B cell (primary cell): ENCODE results near the gene TMEM19. TPM values are rescaled to one million over a fixed set of nuclear protein-coding genes. Genes with fewer than 3 reads are reported as not detected.
"Not testable (repeated sequence)": the region's sequence is repeated elsewhere in the genome, so short reads cannot be mapped to it uniquely, and the experiment has no call there.

Experiments used
- ATAC-seq: fragments of 200-7000 bp; cut with Tn5 transposase; one replicate; pipeline ENCODE4 v1.10.0; 2021; ENCODE audit warnings: low read depth, mild to moderate bottlenecking, moderate number of reproducible peaks, moderate library complexity
- CTCF ChIA-PET: fragments of 350-600 bp; sonication (Branson Sonifier 250); formaldehyde crosslinking; loops from one replicate; lab custom pipeline; 2021; ENCODE audit warnings: antibody characterized with exemption, inconsistent platforms; lab: Charles Lee
- POLR2A ChIA-PET: fragments of 350-600 bp; sonication (Branson Sonifier 250); formaldehyde crosslinking; loops from one replicate; lab custom pipeline; 2021; ENCODE audit warnings: antibody characterized with exemption; lab: Charles Lee
- DNase-seq: peaks from one replicate; pipeline ENCODE4 v3.0.0; 2013
- H2AFZ ChIP-seq: 2 replicates; pipeline ENCODE4 v1.6.1; 2012; ENCODE audit warnings: mild to moderate bottlenecking, low read depth, low read length; ENCODE audit not compliant: insufficient read depth, poor library complexity, severe bottlenecking
- H3K27ac ChIP-seq, 2 donors: 1 replicate in 1 of 2; 2 replicates in 1 of 2; pipeline ENCODE4 v1.5.1; 2012 to 2013; ENCODE audit warnings: low read length in 2 of 2, mild to moderate bottlenecking in 2 of 2, moderate library complexity in 1 of 2
- H3K27me3 ChIP-seq, 4 experiments: fragments of 200-600 bp in 1 of 4; sonication (generic) in 1 of 4; replicated peaks in 1 of 4; 1 replicate in 2 of 4; 2 replicates in 2 of 4; pipeline versions ENCODE4 v1.6.1 to v1.7.0; 2013 to 2016; ENCODE audit warnings: low read length in 3 of 4, mild to moderate bottlenecking in 2 of 4, mixed read lengths in 1 of 4, moderate library complexity in 1 of 4; ENCODE audit not compliant: insufficient read depth in 4 of 4, control insufficient read depth in 3 of 4; ENCODE audit errors: control extremely low read depth in 1 of 4
- H3K36me3 ChIP-seq, 2 experiments: replicated peaks in 1 of 2; 1 replicate in 1 of 2; 2 replicates in 1 of 2; pipeline versions ENCODE4 v1.6.1 to v1.7.1; 2013; ENCODE audit warnings: low read length in 1 of 2; ENCODE audit not compliant: insufficient read depth in 2 of 2, control insufficient read depth in 1 of 2; ENCODE audit errors: control extremely low read depth in 1 of 2, extremely low read depth in 1 of 2
- H3K4me1 ChIP-seq, 2 donors: fragments of 200-600 bp in 1 of 2; sonication (generic) in 1 of 2; 1 replicate in 1 of 2; 2 replicates in 1 of 2; pipeline versions ENCODE4 v1.5.1 to v1.6.1; 2013 to 2017; ENCODE audit warnings: low read length in 2 of 2; ENCODE audit not compliant: control insufficient read depth in 2 of 2, insufficient read depth in 2 of 2
- H3K4me2 ChIP-seq: replicated peaks from 2 replicates; pipeline ENCODE3; 2012; ENCODE audit warnings: mild to moderate bottlenecking, low read depth, low read length; ENCODE audit not compliant: poor library complexity, severe bottlenecking
- H3K4me3 ChIP-seq, 5 experiments: fragments of 200-600 bp in 1 of 5; sonication (generic) in 1 of 5; 1 replicate in 3 of 5; 2 replicates in 2 of 5; pipeline versions ENCODE4 v1.5.1 to v1.7.0; 2011 to 2016; ENCODE audit warnings: low read length in 4 of 5, mild to moderate bottlenecking in 4 of 5, low read depth in 2 of 5, control low read depth in 1 of 5, moderate library complexity in 1 of 5; ENCODE audit not compliant: insufficient read depth in 1 of 5; ENCODE audit errors: control extremely low read depth in 1 of 5, extremely low read depth in 1 of 5
- H3K79me2 ChIP-seq: fragments of 200-600 bp; sonication (generic); one replicate; pipeline ENCODE4 v1.6.0; 2016; ENCODE audit warnings: low read length; ENCODE audit not compliant: control insufficient read depth, insufficient read depth
- H3K9ac ChIP-seq: fragments of 200-600 bp; sonication (generic); 2 replicates; pipeline ENCODE4 v1.6.1; 2017; ENCODE audit warnings: mild to moderate bottlenecking, low read length, moderate library complexity
- H3K9me3 ChIP-seq, 3 donors: one replicate each; pipeline versions ENCODE4 v1.6.1 to v1.7.1; 2013; ENCODE audit warnings: low read length in 2 of 3; ENCODE audit not compliant: control insufficient read depth in 2 of 3, insufficient read depth in 1 of 3; ENCODE audit errors: control extremely low read depth in 1 of 3
- H4K20me1 ChIP-seq: 2 replicates; pipeline ENCODE4 v1.6.0; 2012; ENCODE audit warnings: mild to moderate bottlenecking, low read length; ENCODE audit not compliant: insufficient read depth, control insufficient read depth, poor library complexity, severe bottlenecking
- H3K27ac Mint-ChIP-seq: one replicate; pipeline ENCODE4 v1.8.0; 2021; ENCODE audit warnings: mixed read lengths
- H3K27me3 Mint-ChIP-seq: one replicate; pipeline ENCODE4 v1.8.0; 2021; ENCODE audit warnings: mixed read lengths
- H3K4me1 Mint-ChIP-seq: one replicate; pipeline ENCODE4 v1.8.0; 2021; ENCODE audit warnings: mixed read lengths
- H3K4me3 Mint-ChIP-seq: one replicate; pipeline ENCODE4 v1.8.0; 2021; ENCODE audit warnings: mixed read lengths
- H3K9me3 Mint-ChIP-seq: one replicate; pipeline ENCODE4 v1.8.0; 2022; ENCODE audit warnings: mixed read lengths; ENCODE audit not compliant: insufficient read depth
- EZH2 ChIP-seq: IDR thresholded peaks from 2 replicates; pipeline ENCODE4 v1.6.1; 2012; ENCODE audit warnings: borderline replicate concordance, low read depth, mild to moderate bottlenecking, moderate library complexity, low read length; ENCODE audit not compliant: insufficient read depth, poor library complexity, severe bottlenecking
- WGBS: methylation state at CpG from one replicate; pipeline ENCODE4 v1.1.5; 2013; ENCODE audit warnings: missing lambda C conversion rate; ENCODE audit not compliant: insufficient coverage; 5-methylcytosine and 5-hydroxymethylcytosine counted together
- intact Hi-C: fragments of 100-400 bp; cut with micrococcal nuclease; formaldehyde crosslinking; loops from one replicate; pipeline ENCODE4 v1.10.0; 2022
- polyA plus RNA-seq: library from polyadenylated mRNA; depleted of rRNA; stranded (reverse); fragments of >200 nt; gene quantifications from 2 replicates; pipeline ENCODE4 v1.2.3, GENCODE V29; 2012
- total RNA-seq, 2 donors: library from RNA; stranded (reverse); fragments of 120-200 nt in 1 of 2; gene quantifications; 1 replicate in 1 of 2; 2 replicates in 1 of 2; pipeline versions ENCODE4 v1.2.3 to v1.2.4, GENCODE V29; 2013 to 2022
- TF ChIP-seq, protein P1 (sequence below): fragments of 200-600 bp; IDR thresholded peaks from one replicate; pipeline ENCODE4 v1.8.0; 2022; ENCODE audit warnings: antibody characterized with exemption, mild to moderate bottlenecking

The TMEM19 gene
- total and polyA plus RNA-seq, 2 donors (not counting 1 experiment from before 2014, with no cell fraction given): 39.4 to 53.6 TPM

DNA sequence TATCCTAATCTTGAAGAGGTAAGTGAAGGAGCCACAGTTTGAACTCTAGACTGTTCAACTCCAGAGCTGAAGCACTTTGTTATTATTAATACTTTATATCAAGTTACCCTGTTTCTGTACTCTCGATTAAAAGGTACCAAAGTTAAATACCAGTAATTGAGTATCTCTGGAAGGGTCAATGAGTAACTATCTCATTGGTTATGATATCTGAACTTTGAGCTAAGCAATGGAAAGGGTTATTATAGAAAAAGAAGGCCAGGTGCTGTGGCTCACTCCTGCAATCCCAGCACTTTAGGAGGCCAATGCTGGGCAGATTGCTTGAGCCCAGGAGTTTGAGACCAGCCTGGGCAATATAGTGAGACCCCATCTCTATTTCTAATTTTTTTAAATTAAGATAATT lies 9.9 kb downstream of the TMEM19 start:
- no peak overlapping the region for H3K27ac Mint-ChIP-seq
- peaks cover 57% of the 10 kb centered on the region for H3K4me1 Mint-ChIP-seq
- ChIA-PET CTCF (interaction anchor here (0.7 to 1.4 kb wide), 5 partner anchors 8 to 59 kb away, joined by 3 read pairs; partner anchors contain the start of genes RAB21 and TMEM19), POLR2A (no interaction called here)
- ATAC-seq: no peak
- Histone ChIP-seq H3K9me3 (peaks cover 0 to 2% (median 1%) of the 10 kb centered on the region in 3 donors), H3K79me2 (peaks cover 53% of the 10 kb centered on the region), H3K36me3 (peaks cover 7 to 30% of the 10 kb centered on the region in 2 experiments), H3K27me3 (no peaks in the 10 kb centered on the region), H3K4me3 (no peak overlapping the region), H3K9ac (no peak overlapping the region), H3K4me2 (no peak overlapping the region), H3K27ac (peak overlapping the region in 1 of 2 donors; percentile 95), H4K20me1 (no peaks in the 10 kb centered on the region), H2AFZ (no peak overlapping the region), H3K4me1 (peaks cover 60 to 62% of the 10 kb centered on the region in 2 donors)
- no CpG with 5 or more reads among the region's 1 CpG for WGBS
- TF ChIP-seq, protein P1, sequence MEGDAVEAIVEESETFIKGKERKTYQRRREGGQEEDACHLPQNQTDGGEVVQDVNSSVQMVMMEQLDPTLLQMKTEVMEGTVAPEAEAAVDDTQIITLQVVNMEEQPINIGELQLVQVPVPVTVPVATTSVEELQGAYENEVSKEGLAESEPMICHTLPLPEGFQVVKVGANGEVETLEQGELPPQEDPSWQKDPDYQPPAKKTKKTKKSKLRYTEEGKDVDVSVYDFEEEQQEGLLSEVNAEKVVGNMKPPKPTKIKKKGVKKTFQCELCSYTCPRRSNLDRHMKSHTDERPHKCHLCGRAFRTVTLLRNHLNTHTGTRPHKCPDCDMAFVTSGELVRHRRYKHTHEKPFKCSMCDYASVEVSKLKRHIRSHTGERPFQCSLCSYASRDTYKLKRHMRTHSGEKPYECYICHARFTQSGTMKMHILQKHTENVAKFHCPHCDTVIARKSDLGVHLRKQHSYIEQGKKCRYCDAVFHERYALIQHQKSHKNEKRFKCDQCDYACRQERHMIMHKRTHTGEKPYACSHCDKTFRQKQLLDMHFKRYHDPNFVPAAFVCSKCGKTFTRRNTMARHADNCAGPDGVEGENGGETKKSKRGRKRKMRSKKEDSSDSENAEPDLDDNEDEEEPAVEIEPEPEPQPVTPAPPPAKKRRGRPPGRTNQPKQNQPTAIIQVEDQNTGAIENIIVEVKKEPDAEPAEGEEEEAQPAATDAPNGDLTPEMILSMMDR: no peak
- no peak for TF ChIP-seq EZH2
- intact Hi-C loops: loop anchor here (2.0 kb wide), 1 partner anchor 51 kb away; no protein-coding TSS in a partner anchor
- no peaks in the 10 kb centered on the region for H3K9me3 Mint-ChIP-seq
- no peak overlapping the region for H3K4me3 Mint-ChIP-seq
- DNase-seq: no peak
- no peaks in the 10 kb centered on the region for H3K27me3 Mint-ChIP-seq

DNA sequence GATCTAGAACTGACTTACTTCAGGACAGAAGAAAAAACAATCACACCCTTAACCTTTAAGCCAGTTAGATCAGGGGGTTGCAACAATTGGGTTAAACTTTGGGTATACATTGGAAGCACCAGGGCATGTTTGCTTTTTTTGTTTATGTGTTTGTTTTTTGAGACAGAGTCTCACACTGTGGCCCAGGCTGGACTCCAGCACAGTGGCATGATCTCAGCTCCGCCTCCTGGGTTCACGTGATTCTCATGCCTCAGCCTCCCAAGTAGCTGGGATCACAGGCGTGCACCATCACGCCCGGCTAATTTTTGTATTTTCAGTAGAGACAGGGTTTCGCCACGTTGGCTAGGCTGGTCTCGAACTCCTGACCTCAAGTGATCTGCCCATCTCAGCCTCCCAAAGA lies 16.3 kb downstream of the TMEM19 start:
- H3K9ac ChIP-seq, intact Hi-C loops, H4K20me1 ChIP-seq, H3K4me3 Mint-ChIP-seq, H3K27ac Mint-ChIP-seq, H3K9me3 Mint-ChIP-seq, H3K9me3 ChIP-seq, H3K27me3 ChIP-seq, H3K4me3 ChIP-seq, H3K27me3 Mint-ChIP-seq, DNase-seq, ATAC-seq, H3K79me2 ChIP-seq, H2AFZ ChIP-seq, POLR2A ChIA-PET, H3K4me2 ChIP-seq: not testable (repeated sequence)
- peaks cover 18% of the 10 kb centered on the region for H3K4me1 Mint-ChIP-seq
- WGBS: 95% methylated on average over 5 of the region's 8 CpGs
- H3K27ac ChIP-seq: peak overlapping the region in 1 of 2 donors; percentile 52
- H3K36me3 ChIP-seq: peaks cover 11 to 58% of the 10 kb centered on the region in 2 experiments
- CTCF ChIA-PET: interaction anchor here (1.6 to 1.8 kb wide), 2 partner anchors 43 to 45 kb away, joined by 4 to 7 read pairs; no protein-coding TSS in a partner anchor
- H3K4me1 ChIP-seq: peaks cover 11 to 14% of the 10 kb centered on the region in 2 donors
